Measurements from ENCODE around the gene AGBL1. TPM values are rescaled to one million over a fixed set of nuclear protein-coding genes. Genes with fewer than 3 reads are reported as not detected.

The AGBL1 gene
- total RNA-seq, 1 donor, result under 0.01 TPM

DNA sequence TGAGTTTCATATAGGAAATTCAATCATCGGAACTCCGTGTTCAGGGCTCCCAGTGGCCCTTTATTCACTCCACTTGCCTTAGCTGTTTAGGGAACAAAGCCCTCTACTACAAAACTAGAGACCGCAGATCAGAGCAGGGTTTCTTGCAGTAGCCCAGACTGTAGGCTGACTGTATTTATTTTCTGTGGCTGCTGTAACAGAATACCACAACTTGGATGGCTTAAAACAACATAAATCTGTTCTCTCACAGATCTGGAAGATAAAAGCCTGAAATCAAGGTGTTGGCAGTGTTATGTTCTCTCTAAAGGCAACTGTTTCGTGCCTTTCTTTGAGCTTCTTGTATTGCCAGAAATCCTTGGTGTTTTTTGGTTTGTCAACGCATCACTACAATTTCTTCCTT lies 479.0 kb downstream of the AGBL1 start:
- DNase-seq (ENCODE audit: low read depth in 2 of 3, low spot score in 2 of 3), result no peak

DNA sequence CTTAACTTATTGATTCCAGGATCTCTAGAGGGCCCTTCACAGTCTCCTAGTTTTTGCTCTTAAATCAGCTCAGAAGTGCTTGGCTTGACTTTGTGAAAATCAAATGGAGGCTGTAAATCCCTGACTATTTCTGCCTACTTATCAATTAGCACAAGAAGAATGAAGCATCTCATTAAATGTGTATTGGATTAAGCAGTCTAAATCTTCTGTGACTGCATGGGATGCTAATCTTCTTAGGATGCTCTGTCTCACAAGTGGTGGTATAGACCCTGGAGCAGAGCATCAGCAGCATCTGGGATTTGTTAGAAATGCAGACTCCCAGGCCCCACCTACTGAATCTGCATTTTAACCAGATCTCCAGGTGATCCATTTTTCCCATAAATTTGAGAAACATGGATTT lies 488.7 kb downstream of the AGBL1 start:
- no peak for DNase-seq (ENCODE audit: low read depth in 2 of 3, low spot score in 2 of 3)

DNA sequence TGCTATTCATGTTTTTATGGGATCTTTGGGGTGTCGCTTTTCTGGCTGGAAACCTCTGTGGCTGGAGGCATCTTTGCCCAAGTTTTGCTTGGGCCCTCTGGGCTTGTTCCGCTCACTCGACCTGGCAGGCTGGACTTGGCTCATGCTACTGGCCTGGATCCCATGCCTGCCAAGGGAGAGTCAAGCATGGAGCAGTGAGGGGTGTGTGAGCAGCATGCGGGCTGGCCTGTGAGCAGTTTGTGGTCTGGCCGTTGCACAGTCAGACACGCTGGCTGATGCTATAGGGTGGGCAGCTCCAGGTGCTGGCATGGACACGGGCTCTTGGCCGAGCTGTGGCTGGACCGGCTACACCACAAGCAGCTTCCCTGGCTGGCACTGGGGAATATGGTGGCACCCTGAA lies 491.1 kb downstream of the AGBL1 start:
- DNase-seq (ENCODE audit: low read depth in 2 of 3, low spot score in 2 of 3), result no peak

DNA sequence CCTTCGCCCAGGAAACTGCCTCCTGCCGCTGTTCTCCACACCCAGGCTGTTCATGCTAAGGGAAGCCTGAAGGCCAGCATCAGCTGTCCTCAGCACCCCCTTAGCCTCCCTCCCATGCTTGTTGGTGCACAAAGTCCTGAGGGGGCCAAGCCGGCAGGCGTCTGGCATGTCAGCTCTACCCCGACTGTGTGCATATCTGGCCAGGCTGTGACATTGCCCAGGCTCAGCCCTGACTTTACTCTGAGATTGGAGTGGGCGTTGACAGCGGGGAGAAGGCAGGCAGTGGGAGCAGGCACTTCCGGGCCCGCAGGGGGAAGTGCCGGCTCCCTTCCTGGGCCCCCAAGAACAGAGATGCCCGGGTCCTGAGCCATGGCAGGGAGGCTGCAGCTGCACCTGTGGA lies 492.2 kb downstream of the AGBL1 start:
- no peak for DNase-seq (ENCODE audit: low read depth in 2 of 3, low spot score in 2 of 3)

DNA sequence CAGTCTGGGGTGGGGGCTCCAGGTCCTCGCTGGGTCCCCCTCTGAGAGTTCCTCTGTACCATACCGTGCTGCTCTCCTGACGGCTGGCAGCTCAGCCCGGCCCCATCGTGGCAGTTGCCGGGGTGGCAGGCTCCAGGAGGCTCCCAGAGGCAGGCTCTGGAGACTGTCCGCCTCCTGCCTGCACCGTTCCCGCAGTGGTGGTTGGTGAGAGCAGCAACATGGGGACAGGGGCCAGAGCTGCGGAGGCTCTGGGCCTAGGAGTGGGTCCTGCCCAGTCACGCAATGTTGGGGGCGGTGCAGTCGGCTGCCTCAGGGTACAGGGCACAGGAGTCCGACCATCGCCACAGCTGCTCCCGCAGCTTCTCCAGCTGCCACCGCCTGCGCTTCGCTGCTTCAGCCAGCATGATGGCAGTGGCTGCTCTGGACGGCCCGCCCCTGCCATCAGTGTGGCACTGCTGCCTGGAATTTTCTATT lies 492.7 kb downstream of the AGBL1 start:
- DNase-seq (ENCODE audit: low read depth in 2 of 3, low spot score in 2 of 3), result no peak

DNA sequence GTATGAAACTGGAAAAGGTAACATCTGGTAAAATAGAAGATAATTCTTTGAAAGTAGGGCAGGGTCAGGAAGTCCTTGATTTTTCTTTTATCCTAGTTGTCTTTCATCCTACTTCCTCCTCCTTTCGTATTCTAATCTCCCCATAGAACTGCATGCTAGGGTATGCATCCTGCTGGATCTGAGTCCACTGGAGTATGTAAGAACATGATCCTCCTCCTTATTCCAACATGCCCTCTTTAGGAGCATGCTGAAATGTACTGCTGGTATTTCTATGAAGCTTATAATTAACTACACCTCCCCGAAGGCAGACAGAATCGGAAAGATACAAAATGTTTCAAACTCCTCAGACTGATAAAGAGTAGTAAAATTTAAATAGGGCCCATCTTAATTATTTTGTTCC lies 493.8 kb downstream of the AGBL1 start:
- DNase-seq (ENCODE audit: low read depth in 2 of 3, low spot score in 2 of 3), result no peak

DNA sequence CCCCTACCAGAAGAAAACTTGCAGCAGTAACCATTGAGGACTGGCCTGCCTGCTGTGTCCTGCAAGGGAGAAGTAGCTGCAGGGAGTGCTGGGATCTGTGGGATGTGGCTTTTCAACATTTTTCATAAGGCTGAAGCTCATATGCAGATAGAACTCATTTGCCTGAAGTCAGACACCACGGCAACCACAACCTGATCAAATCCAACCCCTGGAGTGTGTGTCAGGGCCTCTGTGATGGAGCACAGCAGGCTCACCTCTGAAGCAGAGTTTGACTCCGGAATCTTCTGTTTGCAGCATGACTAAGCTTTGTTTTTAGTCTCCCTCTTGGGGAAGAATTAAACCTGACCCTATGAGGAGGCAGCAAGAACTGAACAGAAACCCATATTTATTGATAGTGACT lies 508.7 kb downstream of the AGBL1 start:
- no peak for DNase-seq (ENCODE audit: low read depth in 2 of 3, low spot score in 2 of 3)

DNA sequence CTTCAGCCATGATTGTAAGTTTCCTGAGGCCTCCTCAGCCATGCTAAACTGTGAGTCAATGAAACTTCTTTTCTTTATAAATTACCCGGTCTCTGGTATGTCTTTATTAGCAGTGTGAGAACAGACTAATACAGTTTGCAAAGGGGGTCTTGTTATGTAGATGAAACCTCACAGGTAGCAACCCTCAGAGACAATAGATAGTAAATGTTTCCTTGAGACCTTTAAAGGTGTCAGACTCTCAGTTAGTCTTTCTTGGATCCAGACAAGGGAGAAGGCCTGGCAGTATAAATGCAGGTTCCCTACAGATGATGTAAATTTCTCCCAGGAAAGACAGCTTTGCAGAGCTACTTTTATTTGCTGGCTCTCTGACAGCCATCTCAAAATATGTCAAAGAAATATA lies 510.8 kb downstream of the AGBL1 start:
- DNase-seq (ENCODE audit: low read depth in 2 of 3, low spot score in 2 of 3), result no peak

DNA sequence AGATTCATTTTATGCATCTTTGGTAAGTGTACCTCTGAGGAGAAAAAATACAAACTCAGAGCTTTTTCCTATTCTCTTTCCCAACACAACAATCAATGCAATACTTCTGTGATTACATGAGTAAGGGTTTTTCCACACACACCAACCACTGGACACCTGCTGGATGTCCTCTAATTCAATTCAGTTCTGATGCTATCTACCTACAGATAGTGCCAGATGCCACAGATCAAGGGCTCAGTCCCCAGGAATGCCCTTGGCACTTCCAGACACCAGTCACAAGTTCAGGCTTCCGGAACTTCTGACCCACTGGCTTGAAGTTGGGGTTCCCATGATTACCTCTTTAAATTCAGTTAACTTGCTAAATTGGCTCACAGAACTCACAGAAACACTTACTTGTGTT lies 511.5 kb downstream of the AGBL1 start:
- no peak for DNase-seq (ENCODE audit: low read depth in 2 of 3, low spot score in 2 of 3)

DNA sequence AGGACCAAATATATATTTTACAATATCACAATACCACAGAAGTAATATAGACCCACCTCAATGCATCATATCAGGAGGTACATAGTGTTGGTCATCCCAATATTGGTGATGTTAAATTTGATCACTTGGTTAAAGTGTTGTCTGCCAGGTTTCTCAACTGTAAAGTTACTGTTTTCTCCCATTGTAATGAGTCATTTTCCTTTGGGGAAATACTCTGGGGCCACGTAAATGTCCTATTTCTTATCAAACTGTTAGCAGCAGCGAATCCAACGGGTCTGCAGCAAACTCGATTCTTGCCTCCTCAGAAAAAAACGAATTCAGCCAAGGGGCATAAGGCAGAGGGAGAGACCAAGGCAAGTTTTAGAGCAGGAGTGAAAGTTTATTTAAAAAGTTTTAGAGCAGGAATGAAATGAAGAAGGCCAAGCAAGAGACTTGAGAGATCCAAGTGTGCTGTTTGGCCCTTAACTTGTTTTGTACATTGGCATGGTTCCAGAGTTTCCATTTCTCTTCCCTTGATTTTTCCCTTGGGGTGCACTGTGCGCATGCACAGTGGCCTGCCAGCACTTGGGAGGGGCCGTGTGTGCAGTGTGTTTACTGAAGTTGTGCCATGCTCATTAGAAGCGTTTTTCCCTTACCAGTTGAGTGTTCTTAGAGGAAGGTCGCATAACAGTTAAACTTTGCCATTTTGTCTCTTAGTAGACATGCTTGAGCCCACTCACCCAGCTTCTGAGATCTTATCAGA lies 512.5 kb downstream of the AGBL1 start:
- no peak for DNase-seq (ENCODE audit: low read depth in 2 of 3, low spot score in 2 of 3)

DNA sequence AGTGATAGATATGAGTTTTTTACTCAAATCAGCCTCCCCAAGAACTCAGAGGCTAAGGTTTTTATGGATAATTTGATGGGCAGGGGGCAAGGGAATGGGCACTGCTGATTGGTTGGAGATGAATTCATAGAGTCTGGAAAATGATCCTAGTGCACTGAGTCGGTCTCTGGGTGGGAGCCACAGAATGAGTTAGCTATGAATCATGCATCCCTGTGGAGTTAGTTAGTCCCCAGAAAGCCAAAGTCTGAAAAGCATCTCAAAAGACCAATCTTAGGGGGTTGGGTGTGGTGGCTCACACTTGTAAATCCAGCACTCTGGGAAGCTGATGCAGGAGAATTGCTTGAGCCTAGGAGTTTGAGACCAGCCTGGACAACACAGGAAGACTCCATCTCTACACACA lies 516.1 kb downstream of the AGBL1 start:
- no peak for DNase-seq (ENCODE audit: low read depth in 2 of 3, low spot score in 2 of 3)

DNA sequence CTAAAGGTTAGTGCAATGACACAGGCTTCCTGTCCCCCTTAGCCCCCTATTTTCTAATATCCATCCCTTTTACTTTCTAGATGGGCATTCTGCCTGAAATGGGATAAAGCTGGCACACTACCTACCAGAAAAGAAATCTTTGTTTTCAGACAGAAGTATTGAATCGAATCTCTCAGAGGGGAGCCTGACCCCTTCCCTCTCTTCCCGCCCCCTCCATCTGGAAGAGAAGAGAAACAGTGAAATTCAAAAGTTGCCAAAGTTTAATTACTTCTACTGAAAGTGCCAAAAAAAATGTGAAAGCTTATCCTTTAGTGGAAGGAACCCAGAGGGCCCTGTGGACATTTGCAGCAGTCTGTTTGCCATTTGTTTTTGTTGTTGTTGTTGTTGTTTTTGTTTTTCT lies 523.8 kb downstream of the AGBL1 start:
- DNase-seq (ENCODE audit: low read depth in 2 of 3, low spot score in 2 of 3), result no peak

DNA sequence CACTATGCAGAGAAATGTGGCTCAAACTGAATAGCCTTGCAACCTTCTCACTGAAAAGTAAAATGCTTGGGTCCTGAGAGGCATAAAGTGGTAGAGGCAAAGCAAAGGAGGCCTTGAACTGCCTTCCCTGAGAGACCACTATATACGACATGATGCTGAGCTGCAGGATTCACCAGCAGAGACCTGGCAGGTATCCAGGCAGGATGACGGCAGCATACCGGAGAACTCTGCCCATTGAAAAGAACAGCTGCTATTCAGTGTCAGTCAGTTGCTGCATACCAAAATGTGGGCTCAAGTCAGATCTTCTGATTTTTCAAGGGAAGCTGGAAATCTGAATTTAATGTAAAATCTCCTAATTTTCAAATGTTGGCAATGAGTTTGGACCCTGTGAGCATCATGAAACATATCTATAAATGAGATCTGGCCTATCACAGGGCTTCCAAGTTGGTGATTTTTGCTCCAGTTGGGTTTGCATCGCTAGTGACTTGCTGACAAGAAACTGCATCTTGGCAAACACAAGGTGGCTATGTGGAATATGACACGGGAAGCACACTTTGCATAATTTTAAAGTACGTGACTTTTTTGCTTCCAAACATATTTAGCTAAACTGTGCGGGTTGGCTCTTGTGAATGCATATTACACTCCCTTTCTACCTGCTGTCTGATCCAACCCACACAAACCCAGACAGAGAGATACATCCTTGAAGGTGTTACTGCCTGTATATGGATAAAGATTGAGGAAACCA lies 529.0 kb downstream of the AGBL1 start:
- no peak for DNase-seq (ENCODE audit: low read depth in 2 of 3, low spot score in 2 of 3)

DNA sequence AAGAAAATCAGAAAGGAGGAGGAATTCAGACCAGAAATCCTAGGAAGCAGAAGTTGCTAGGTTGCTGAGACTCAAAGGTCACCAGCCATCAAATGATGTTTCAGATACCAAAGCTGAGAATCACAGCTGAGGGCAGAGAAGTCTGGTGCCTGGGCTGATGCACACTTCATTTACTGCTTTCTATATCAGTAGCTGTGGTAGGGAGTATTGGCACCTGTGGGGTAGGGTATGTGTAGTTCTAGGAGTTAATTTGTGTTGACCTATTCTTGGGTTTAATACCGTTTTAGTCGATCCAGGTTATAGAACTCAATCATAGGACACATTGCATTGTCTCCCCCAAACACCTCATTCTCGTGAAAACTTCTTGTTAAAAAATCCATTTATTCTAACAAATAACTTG lies 529.6 kb downstream of the AGBL1 start:
- no peak for DNase-seq (ENCODE audit: low read depth in 2 of 3, low spot score in 2 of 3)

DNA sequence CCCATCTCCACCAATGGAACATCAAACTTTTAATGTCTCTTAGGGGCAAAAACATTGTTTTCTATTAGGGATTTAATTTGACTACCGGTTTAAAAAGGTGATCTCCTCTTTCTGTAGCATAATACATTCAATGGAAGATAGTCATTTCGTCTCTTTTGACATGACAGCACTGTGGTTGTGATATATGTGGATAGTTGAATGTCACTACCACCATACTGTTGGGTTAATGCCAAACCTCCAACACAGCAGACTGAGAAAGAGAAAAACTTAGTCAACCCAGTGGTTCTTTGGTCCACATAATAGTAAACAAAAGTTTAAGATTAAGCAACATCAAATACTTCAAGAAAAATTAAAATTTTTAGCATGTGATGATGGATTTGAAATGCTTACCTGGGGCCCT lies 530.4 kb downstream of the AGBL1 start:
- DNase-seq (ENCODE audit: low read depth in 2 of 3, low spot score in 2 of 3), result no peak

DNA sequence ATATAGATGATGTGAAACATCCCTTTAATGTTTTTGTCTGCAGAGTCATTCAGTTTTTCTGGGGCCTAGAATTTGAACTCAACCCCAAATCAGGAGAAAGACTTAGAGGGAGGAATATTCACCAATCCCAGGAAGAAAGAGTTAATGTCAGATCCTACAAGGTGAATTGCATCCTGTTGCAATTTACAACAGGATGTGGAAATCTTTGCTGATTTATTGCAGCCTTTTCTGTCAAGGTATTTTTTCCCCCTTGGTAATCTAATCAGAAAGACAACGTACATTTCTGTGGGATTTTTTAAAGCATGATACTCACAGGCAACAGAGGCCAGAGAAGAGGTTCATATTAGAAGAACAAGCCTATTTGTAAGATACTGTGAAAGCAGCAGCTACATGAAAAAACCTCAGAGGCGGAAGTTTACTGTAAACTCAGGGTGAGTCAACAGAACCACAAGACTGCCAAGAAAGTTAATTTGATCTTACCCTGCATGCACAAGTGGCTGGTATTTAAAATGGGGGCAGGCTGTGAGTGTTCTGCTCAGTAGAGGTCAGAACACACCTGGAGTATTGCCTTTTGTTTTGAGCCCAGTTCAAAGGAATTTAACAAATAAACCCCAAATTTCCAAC lies 531.9 kb downstream of the AGBL1 start:
- DNase-seq (ENCODE audit: low read depth in 2 of 3, low spot score in 2 of 3), result no peak

DNA sequence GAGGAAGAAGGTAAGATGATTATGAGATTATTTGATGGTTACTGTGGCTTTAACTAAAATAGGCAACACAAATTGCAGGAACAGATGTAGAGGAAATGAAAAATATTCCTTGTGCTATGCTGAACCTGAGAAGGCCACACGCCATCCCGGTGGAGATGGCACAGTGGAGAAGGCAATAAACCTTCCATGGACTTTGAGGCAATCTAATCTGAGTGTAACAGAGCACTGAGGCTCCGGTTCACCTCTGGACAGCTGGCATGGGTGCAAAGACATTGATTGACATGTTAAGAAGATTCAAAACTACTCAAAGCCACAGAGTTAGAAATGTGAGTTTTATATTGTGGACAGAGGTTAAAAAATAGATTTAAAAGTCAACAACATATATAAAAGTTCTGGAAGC lies 535.7 kb downstream of the AGBL1 start:
- no peak for DNase-seq (ENCODE audit: low read depth in 2 of 3, low spot score in 2 of 3)

DNA sequence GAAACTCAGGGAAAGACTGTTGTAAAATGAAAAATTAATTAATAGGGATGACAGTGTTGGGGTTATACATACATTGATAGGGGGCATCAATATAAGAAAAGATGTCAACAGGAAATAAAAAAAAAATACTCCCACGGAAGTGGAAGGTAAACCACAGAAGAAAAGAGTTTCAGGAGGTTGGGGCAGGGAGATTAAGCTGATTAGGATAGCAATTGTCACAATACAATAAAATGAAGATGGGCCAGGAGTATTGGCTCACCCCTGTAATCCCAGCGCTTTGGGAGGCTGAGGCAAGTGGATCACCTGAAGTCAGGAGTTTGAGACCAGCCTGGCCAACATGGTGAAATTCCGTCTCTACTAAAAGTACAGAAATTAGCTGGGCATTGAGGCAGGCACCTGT lies 536.1 kb downstream of the AGBL1 start:
- DNase-seq (ENCODE audit: low read depth in 2 of 3, low spot score in 2 of 3), result no peak

DNA sequence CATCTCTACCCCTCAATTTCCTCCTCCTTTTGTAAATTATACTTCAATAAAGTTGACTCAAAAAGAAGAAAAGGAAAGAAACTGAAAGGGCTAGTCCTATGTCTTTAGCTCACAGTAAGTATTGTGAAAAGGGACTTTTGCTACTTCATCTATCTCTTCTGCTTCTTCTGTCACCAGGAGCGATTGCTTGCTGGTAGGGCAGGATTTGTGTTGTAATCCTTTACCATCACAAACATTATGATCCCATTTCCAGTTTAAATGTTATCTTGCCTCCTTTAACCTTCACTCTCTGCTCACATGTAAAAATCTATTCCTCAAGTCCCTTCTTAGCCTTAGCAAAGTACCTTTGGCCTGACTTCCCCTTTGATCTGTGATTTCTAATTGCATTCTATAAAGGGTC lies 537.1 kb downstream of the AGBL1 start:
- DNase-seq (ENCODE audit: low read depth in 2 of 3, low spot score in 2 of 3), result no peak

DNA sequence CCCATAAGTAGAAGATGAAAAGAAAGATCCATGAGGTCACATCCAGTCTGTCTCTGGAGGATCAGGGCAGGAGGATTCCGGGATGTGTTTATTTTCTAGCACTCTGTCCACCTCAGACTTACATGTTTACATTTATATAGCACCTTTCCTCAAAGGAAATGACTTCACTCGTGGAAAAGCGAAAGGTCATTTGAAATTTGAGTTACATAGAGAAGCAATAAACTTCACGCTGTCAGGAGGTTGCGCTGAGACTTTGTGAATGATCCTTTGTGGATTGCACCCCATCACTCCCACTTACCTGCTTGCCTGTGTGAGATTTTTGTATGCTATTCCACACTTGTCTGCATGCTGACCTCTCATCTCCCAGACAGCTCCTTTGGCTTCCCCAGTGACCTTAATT lies 540.5 kb downstream of the AGBL1 start:
- no peak for DNase-seq (ENCODE audit: low read depth in 2 of 3, low spot score in 2 of 3)

DNA sequence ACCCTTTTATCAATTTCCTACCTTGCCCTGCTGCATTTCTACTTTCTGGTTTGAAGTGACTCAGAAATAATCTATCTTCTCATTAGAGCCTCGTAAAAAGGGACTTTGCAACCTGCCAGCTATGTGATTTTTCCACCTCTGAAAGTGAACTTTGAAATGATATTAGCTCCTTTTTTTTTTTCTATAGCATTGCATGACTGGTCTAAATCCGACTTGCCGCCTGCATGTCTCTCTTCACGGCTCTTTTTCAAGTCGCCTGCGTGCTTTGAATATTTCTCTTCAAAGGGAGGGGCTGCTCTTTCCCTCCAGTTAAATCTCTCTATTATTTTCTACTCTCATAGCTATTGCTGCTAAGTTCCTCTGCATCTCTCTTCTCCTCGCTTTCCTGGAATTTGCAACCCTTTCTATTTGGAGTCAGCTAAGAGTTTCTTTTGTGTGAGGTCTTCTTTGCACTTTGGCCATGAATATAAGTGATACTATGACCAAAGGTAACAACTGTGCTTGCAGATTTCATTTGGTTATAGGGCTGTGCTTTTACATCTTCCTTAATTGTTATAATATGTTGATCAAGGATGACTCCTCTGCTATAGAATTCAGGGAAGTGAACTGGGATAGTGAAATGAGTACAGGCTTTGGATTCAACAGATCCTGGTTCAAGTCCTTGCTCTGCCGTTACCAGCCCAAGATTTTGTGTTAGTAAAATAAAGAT lies 541.1 kb downstream of the AGBL1 start:
- DNase-seq (ENCODE audit: low read depth in 2 of 3, low spot score in 2 of 3), result no peak

Data from hematopoietic multipotent progenitor cell (in vitro differentiated cells).